GM03348 (cell line): ENCODE data around the gene ZDHHC20.
A peak's percentile ranks its signal among the peaks of the same experiment; 100 is the strongest.

ENCODE experiments used
- DNase-seq: peaks from one replicate; pipeline ENCODE4 v3.0.0; 2012; ENCODE audit warnings: low spot score

Gene ZDHHC20

GRCh38 chr13:21458813-21459701 is at the start of gene ZDHHC20:
Gene ZDHHC20, minus strand, starts transcription at chr13:21459303. Its CDS starts 132 bp downstream, at chr13:21459171.
- peak; percentile 99 for DNase-seq

GRCh38 chr13:21504379-21504778 is 45.3 kb upstream of the ZDHHC20 start:
- no peak for DNase-seq

- DNase-seq, result no peak
Observed at GRCh38 chr13:21501686-21502085, 42.6 kb upstream of the ZDHHC20 start.

- DNase-seq, result no peak
Observed at GRCh38 chr13:21486322-21486721, 27.2 kb upstream of the ZDHHC20 start.

GRCh38 chr13:21483748-21484147 is 24.6 kb upstream of the ZDHHC20 start:
- no peak for DNase-seq

- DNase-seq, result peak; percentile 14
Observed at GRCh38 chr13:21481359-21481758, 22.3 kb upstream of the ZDHHC20 start.

- DNase-seq, result peak; percentile 67
Observed at GRCh38 chr13:21478881-21479808, 20.0 kb upstream of the ZDHHC20 start.

- peak; percentile 89 for DNase-seq
Observed at GRCh38 chr13:21476893-21477472, 17.9 kb upstream of the ZDHHC20 start.

- DNase-seq, result no peak
Observed at GRCh38 chr13:21475115-21475514, 16.0 kb upstream of the ZDHHC20 start.

- no peak for DNase-seq
Observed at GRCh38 chr13:21470785-21471184, 11.7 kb upstream of the ZDHHC20 start.

- DNase-seq, result no peak
Observed at GRCh38 chr13:21466527-21466926, 7.4 kb upstream of the ZDHHC20 start.

GRCh38 chr13:21465710-21466160 is 6.6 kb upstream of the ZDHHC20 start:
- DNase-seq, result no peak

- no peak for DNase-seq
Observed at GRCh38 chr13:21463424-21463823, 4.3 kb upstream of the ZDHHC20 start.

GRCh38 chr13:21461131-21461530 is 2.0 kb upstream of the ZDHHC20 start:
- DNase-seq, result no peak

- peak; percentile 24 for DNase-seq
Observed at GRCh38 chr13:21458451-21458812, 671 bp downstream of the ZDHHC20 start.

GRCh38 chr13:21453387-21454081 is 5.6 kb downstream of the ZDHHC20 start:
- peak; percentile 19 for DNase-seq

GRCh38 chr13:21450936-21451335 is 8.2 kb downstream of the ZDHHC20 start:
- DNase-seq, result no peak

GRCh38 chr13:21446656-21447055 is 12.4 kb downstream of the ZDHHC20 start:
- no peak for DNase-seq

GRCh38 chr13:21445759-21446158 is 13.3 kb downstream of the ZDHHC20 start:
- no peak for DNase-seq

GRCh38 chr13:21443171-21443570 is 15.9 kb downstream of the ZDHHC20 start:
- no peak for DNase-seq

GRCh38 chr13:21436582-21436981 is 22.5 kb downstream of the ZDHHC20 start:
- DNase-seq, result no peak

GRCh38 chr13:21435687-21436151 is 23.4 kb downstream of the ZDHHC20 start:
- DNase-seq, result peak; percentile 84
